GM21528 (cell line): ENCODE data around the gene ARL6IP4.

ENCODE experiments used
- ATAC-seq: cut with Tn5 transposase; IDR thresholded peaks from one replicate; pipeline ENCODE4 v1.9.1; 2021; ENCODE audit warnings: mild to moderate bottlenecking, moderate library complexity; ENCODE audit not compliant: unreplicated experiment, low FRiP score

Gene ARL6IP4

DNA sequence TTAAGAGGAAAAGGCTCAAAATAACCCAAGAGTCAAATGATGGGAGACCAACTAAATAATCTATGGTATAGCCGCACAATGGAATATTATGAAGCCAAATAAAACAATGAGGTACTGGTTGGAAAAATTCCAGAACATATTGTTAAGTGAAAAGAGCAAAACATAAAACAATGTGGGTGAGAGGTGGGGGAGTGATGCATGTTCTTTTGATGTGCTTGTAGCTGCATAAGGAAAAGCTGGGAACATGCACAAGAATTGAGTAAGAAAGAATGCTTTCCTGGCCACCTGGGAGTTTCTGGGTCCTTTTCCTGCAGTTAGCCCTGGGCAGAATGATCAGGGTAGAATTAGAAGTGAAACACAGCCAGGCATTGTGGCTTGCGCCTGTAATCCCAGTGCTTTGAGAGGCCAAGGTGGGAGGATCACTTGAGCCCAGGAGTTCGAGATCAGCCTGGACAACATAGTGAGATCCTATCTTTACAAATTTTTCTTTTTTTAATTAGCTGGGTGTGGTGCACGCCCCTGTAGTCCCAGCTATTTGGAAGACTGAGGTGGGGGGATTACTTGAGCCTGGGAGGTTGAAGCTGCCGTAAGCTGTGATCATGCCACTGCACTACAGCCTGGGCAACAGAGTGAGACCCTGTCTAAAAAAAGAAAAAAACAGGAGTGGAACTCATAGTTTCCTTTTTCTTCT is 22.1 kb upstream of the ARL6IP4 start:
- ATAC-seq, result no peak

DNA sequence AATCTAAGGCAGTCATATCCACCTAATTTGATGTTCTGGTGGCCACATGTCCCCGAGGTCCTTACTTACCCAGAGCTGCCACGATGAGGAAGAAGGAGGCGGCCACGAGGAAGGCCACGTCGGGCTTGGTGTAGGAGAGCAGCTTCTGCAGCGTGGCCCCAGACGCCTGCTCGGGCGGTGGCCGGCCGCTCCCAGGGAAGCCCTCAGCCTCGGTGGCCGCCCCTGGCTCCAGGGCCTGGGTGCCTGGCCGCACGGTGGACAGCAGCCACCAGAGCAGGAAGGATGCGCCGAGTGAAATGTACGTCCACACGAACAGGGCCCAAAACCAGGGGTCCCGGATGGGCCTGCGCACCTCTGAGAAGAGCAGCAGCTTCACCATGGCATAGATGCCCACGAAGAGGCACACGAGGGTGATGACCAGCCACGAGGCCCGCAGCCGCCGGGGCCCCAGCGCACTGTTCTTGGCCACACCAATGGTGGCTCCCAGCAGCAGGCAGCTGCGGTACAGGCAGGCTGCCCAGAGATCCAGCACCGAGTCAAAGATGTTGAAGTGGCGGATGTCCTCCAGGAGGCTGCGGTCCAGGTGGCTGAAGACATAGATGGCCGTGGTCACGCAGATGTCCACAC is 20.8 kb upstream of the ARL6IP4 start:
- ATAC-seq, result no peak

GRCh38 chr12:122960193-122960569 is 20.3 kb upstream of the ARL6IP4 start:
- no peak for ATAC-seq

- no peak for ATAC-seq
Observed at GRCh38 chr12:122961531-122962329, 18.8 kb upstream of the ARL6IP4 start.

- no peak for ATAC-seq
Observed at GRCh38 chr12:122963941-122964265, 16.6 kb upstream of the ARL6IP4 start.

DNA sequence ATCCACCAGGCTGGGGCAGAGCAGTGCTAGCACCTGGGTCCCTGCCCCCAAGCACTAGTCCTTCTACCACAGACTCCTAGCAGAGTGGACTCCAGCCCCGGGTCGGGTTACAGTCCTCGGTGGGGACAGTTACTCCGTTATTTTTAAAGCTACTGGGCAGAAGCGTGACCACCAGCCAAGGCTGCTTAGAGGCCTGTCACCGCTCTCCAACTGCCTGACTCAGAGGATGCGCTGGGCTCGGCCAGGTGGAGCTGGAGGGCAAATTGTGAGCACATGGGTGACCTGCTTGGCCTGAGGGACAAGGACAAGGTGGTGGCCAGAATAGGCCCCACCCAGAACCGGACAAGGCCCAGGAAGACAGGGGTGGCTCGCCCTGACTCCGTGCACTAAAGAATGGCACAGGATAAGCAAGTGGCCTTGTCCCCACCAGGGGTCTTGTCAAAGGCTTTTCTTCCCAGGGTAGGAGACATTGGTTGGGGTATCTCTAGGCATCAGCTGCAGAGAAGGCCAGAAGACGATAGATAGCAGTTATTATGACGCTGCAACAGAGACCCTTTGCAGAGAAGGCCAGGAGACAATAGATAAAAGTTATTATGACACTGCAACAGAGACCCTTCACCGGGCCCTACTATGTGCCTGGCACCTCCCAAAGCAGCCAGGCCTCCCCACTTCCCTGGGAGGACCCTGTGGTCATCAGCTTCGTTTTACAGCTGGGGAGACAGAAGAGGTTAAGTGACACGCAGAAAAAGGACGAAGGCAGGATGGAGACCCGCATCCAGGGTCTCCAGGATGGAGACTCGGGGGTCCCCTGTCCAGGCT is 15.8 kb upstream of the ARL6IP4 start:
- ATAC-seq, result no peak

- ATAC-seq, result no peak
Observed at GRCh38 chr12:122965321-122965751, 15.1 kb upstream of the ARL6IP4 start.

GRCh38 chr12:122965851-122966742 is 14.4 kb upstream of the ARL6IP4 start, which contains the start of gene ABCB9:
Gene ABCB9 (minus strand): TSS chr12:122966463. CDS start chr12:122960235, 6,228 bp downstream.
- ATAC-seq, result peak; percentile 58

DNA sequence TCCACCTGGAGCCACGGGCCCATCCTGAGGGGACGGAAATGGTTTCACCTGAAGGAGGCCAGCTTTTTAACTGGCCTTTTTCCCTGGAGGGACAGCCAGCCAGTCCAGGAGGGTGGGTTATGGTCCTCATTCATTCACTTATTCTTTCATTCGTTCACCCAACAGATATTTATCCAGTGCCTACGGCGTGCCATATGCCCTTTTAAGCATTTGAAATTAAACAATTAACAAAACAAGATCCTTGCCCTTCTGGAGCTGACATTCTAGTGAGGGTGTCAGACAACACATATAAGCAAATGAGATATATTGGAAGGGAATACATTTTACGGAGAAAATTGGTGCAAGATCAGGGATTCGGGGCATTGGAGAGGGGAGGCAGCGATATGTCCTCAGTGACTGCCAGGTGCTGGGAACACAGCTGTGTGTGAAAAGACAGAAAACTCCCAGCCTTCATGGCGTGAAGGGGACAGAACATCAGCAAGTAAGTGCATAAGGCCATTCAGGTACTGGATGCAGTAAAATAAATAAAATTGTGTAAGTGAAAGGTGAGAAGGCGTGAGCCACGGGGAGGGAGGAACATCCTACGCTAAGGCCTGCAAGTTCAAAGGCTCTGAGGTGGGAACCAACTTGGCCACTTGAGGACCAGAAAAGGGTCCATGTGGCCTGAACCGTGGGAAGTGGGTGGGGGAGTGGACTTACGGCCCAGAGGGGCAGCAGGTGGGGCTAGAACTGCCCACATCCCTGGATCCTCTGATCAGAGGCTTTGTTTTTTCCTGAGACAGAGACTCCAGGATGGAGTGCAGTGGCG is 13.5 kb upstream of the ARL6IP4 start:
- no peak for ATAC-seq

GRCh38 chr12:122968104-122968503 is 12.4 kb upstream of the ARL6IP4 start:
- no peak for ATAC-seq

DNA sequence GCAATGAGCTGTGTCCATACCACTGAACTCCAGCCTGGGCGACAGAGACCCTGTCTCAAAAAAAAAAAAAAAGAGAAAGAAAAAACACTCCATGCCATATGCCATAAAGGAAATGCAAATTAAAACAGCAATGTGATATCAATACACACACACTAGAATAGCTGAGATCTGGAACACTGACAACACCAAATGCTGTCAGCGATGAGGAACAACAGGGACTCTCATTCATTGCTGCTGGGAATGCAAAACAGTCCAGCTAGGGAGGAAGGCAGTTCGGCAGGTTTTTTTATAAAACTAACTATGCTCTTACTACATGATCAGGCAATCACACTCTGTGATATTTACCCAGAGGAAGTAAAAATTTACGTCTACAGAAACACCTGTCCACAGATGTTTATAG is 10.8 kb upstream of the ARL6IP4 start:
- ATAC-seq, result no peak

DNA sequence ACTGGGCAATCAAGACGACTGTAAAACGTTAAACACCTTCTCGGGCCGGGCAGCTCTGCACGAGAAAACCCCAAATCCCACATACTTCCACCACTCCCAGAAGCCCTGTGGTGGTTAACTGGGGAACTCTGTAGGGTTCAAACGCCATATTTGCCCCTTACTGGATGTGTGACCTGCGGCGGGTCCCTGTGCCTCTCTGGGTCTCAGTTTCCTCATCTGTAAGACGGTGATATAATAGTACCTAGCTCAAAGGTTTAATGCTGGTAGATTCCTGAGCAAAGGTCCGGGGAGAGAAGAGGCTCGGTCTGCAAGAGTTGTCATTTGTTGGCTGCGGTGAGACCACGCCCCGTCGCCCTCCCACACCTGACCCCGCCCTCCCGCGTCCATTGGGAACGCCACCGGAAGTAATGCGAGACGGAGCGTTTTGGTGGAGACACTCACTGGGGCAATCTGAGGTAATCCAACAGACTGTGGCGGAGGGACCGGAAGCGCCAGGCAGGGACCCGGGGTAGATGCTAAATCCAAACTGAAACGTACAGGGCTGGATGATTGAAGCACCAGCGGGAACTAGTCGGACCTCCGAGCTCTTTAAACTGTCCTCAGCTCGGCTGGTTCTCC is 6.1 kb upstream of the ARL6IP4 start:
- peak; percentile 70 for ATAC-seq

GRCh38 chr12:122974892-122975789 is 5.3 kb upstream of the ARL6IP4 start, which contains the start of gene OGFOD2:
Gene OGFOD2 (plus strand): TSS chr12:122975244. CDS start chr12:122975252, 8 bp downstream.
- ATAC-seq, result peak; percentile 68

GRCh38 chr12:122975790-122976647 is 4.5 kb upstream of the ARL6IP4 start:
- ATAC-seq, result no peak

- no peak for ATAC-seq
Observed at GRCh38 chr12:122976648-122976975, 3.9 kb upstream of the ARL6IP4 start.

- ATAC-seq, result no peak
Observed at GRCh38 chr12:122977153-122977552, 3.3 kb upstream of the ARL6IP4 start.
